K562 (cell line): ENCODE measurements around the gene H3-3A. TPM values are rescaled to one million over a fixed set of nuclear protein-coding genes. Genes with fewer than 3 reads are reported as not detected.

ENCODE experiments used
- CBX3 ChIP-seq, 2 experiments: IDR thresholded peaks; 1 replicate in 1 of 2; 2 replicates in 1 of 2; pipeline ENCODE4 v1.6.1; 2012; ENCODE audit warnings: inconsistent platforms in 2 of 2, low read length in 2 of 2, borderline replicate concordance in 1 of 2, control low read depth in 1 of 2
- ERF ChIP-seq: fragments of 450-650 bp; formaldehyde crosslinking; IDR thresholded peaks from 2 replicates; pipeline ENCODE4 v1.4.0; 2020; ENCODE audit warnings: mild to moderate bottlenecking, mixed read lengths
- NEUROD1 ChIP-seq: fragments of 150-350 bp; IDR thresholded peaks from 2 replicates; pipeline ENCODE4 v1.6.1; 2014; ENCODE audit warnings: borderline replicate concordance, low read length, low read depth; ENCODE audit not compliant: partially characterized antibody
- RAD21 ChIP-seq, 2 experiments: fragments of 250-450 bp in 1 of 2; fragments of 450-650 bp in 1 of 2; sonication (Bioruptor Pico) in 1 of 2; formaldehyde crosslinking in 1 of 2; IDR thresholded peaks in 1 of 2; conservative IDR thresholded peaks in 1 of 2; 2 replicates each; pipeline versions ENCODE4 v1.4.0 to v1.8.0; 2020 to 2022; ENCODE audit warnings: mild to moderate bottlenecking in 2 of 2, moderate library complexity in 1 of 2
- RBBP5 ChIP-seq: fragments of 200-600 bp; sonication (generic); IDR thresholded peaks from 2 replicates; pipeline ENCODE4 v1.6.1; 2012; ENCODE audit warnings: borderline replicate concordance, mild to moderate bottlenecking, low read length, control low read depth, inconsistent platforms; ENCODE audit not compliant: insufficient read depth, poor library complexity, severe bottlenecking
- SIRT6 ChIP-seq: IDR thresholded peaks from one replicate; pipeline ENCODE4 v1.6.1; 2012; ENCODE audit warnings: low read depth, mild to moderate bottlenecking, control low read depth, inconsistent platforms, low read length, moderate library complexity
- STAT5B ChIP-seq: fragments of 250-450 bp; sonication (Bioruptor Pico); IDR thresholded peaks from 2 replicates; pipeline ENCODE4 v1.8.0; 2021; ENCODE audit warnings: mild to moderate bottlenecking, inconsistent platforms
- TAF15 ChIP-seq: fragments of 200-400 bp; formaldehyde crosslinking; IDR thresholded peaks from 2 replicates; pipeline ENCODE4 v1.6.1; 2017; ENCODE audit warnings: mild to moderate bottlenecking, low read depth, low read length, moderate library complexity
- U2AF1 ChIP-seq: fragments of 200-400 bp; formaldehyde crosslinking; optimal IDR thresholded peaks from 2 replicates; pipeline ENCODE3; 2017; ENCODE audit warnings: mild to moderate bottlenecking, low read depth, low read length, moderate library complexity
- ZBED1 ChIP-seq: IDR thresholded peaks from 2 replicates; pipeline ENCODE4 v1.6.1; 2014
- ZEB2 ChIP-seq: fragments of 450-650 bp; IDR thresholded peaks from 2 replicates; pipeline ENCODE4 v1.6.1; 2016
- ZNF165 ChIP-seq: fragments of 250-450 bp; sonication (Bioruptor Pico); IDR thresholded peaks from 2 replicates; pipeline ENCODE4 v1.4.0; 2020; ENCODE audit warnings: borderline replicate concordance
- ZNF239 ChIP-seq: fragments of 250-450 bp; sonication (Bioruptor Pico); IDR thresholded peaks from 2 replicates; pipeline ENCODE4 v1.4.0; 2020; ENCODE audit warnings: mild to moderate bottlenecking
- polyA plus RNA-seq, 8 experiments: library from polyadenylated mRNA; depleted of rRNA in 4 of 8; stranded (reverse) in 5 of 8; unstranded in 3 of 8; fragments of >200 nt; fragmentation: Nextera tagmentation in 2 of 8; fragmentation: Illumina TruSeq in 1 of 8; extraction: Ambion mirVana in 2 of 8; extraction: Trizol in 1 of 8; gene quantifications; 2 replicates each; pipeline versions ENCODE4 v1.2.1 to v1.2.3, GENCODE V29; 2011 to 2014; ENCODE audit warnings: inconsistent platforms in 1 of 8, missing spikeins in 1 of 8
- total RNA-seq, 7 experiments: library from RNA; depleted of rRNA in 6 of 7; stranded (reverse); fragments of >200 nt in 6 of 7; fragmentation: Illumina TruSeq in 2 of 7; extraction: Trizol in 2 of 7; gene quantifications; 2 replicates each; pipeline versions ENCODE4 v1.2.1 to v1.2.3, GENCODE V29; 2011 to 2021; ENCODE audit warnings: low replicate concordance in 1 of 7
- TF ChIP-seq, protein P1 (sequence below): fragments of 450-650 bp; IDR thresholded peaks from 2 replicates; pipeline ENCODE4 v1.6.1; 2016; ENCODE audit warnings: borderline replicate concordance
- TF ChIP-seq, protein P2 (sequence below): fragments of 250-450 bp; sonication (Bioruptor Pico); IDR thresholded peaks from 2 replicates; pipeline ENCODE4 v1.4.0; 2020; ENCODE audit warnings: borderline replicate concordance
- TF ChIP-seq, protein P3 (sequence below): fragments of 250-450 bp; sonication (Bioruptor Pico); IDR thresholded peaks from 2 replicates; pipeline ENCODE4 v1.9.0; 2021; ENCODE audit warnings: mild to moderate bottlenecking
- TF ChIP-seq, protein P4 (sequence below): IDR thresholded peaks from 2 replicates; pipeline ENCODE4 v1.6.1; 2011; ENCODE audit warnings: borderline replicate concordance, low read depth, mild to moderate bottlenecking, moderate library complexity, low read length; ENCODE audit not compliant: insufficient read depth, poor library complexity, severe bottlenecking
- TF ChIP-seq, protein P5 (sequence below): fragments of 450-650 bp; formaldehyde crosslinking; IDR thresholded peaks from 2 replicates; pipeline ENCODE4 v1.4.0; 2022; ENCODE audit warnings: mild to moderate bottlenecking, moderate library complexity

Gene H3-3A
- total and polyA plus RNA-seq, 9 of the 15 experiments (the other 6 are each of a cell fraction or from before 2014, with no cell fraction given): 426 to 1,083 (median 591) TPM

DNA sequence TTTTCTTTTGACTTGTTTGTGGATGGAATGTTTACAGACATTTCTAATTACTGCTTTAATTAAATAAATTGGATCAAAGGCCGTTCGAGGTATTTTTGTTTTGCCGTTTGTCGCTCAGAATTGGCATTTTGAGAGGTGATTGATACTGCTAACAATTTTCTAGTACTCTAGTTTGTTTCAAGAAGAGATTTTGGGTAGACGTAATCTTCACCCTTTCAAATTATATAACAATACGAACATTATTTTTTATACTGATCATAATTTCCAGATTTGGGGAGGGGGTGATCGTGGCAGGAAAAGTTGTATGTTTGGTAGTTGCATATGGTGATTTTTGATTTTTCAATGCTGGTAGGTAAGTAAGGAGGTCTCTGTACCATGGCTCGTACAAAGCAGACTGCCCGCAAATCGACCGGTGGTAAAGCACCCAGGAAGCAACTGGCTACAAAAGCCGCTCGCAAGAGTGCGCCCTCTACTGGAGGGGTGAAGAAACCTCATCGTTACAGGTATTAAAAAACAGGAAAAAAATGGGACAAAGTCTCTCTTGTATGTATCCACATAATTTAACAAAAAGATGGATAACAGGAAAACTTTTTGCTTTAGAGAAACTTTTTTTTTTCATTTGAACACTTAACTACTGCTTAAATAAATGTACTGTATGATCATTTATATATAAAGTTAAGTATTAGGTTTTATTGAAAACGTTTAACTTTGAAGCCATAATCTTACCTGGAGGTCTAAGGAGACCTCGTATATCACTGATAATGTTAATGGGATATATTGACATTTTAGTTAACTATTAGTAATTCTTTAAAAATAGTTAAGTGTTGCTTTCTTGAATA lies 1.7 kb downstream of the H3-3A start (continued):
- TF ChIP-seq ZEB2: 0 out of 2 replicates have a peak, but pooled peaks have one; percentile 6
- TF ChIP-seq SIRT6: no peak
- no peak for TF ChIP-seq ZNF239 (CRISPR knock-in tag)
- TF ChIP-seq ZNF165 (CRISPR knock-in tag): no peak
- TF ChIP-seq, protein P1, sequence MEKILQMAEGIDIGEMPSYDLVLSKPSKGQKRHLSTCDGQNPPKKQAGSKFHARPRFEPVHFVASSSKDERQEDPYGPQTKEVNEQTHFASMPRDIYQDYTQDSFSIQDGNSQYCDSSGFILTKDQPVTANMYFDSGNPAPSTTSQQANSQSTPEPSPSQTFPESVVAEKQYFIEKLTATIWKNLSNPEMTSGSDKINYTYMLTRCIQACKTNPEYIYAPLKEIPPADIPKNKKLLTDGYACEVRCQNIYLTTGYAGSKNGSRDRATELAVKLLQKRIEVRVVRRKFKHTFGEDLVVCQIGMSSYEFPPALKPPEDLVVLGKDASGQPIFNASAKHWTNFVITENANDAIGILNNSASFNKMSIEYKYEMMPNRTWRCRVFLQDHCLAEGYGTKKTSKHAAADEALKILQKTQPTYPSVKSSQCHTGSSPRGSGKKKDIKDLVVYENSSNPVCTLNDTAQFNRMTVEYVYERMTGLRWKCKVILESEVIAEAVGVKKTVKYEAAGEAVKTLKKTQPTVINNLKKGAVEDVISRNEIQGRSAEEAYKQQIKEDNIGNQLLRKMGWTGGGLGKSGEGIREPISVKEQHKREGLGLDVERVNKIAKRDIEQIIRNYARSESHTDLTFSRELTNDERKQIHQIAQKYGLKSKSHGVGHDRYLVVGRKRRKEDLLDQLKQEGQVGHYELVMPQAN: no peak; the same call in 1 of the 2 replicates
- peak; percentile 41 to 53; a peak in 3 of 4 replicates for TF ChIP-seq RAD21 (CRISPR knock-in tag; conservative IDR thresholded peaks at IDR 0.05 in 1 of 2, IDR thresholded peaks at IDR 0.05 in 1 of 2)
- TF ChIP-seq, protein P2, sequence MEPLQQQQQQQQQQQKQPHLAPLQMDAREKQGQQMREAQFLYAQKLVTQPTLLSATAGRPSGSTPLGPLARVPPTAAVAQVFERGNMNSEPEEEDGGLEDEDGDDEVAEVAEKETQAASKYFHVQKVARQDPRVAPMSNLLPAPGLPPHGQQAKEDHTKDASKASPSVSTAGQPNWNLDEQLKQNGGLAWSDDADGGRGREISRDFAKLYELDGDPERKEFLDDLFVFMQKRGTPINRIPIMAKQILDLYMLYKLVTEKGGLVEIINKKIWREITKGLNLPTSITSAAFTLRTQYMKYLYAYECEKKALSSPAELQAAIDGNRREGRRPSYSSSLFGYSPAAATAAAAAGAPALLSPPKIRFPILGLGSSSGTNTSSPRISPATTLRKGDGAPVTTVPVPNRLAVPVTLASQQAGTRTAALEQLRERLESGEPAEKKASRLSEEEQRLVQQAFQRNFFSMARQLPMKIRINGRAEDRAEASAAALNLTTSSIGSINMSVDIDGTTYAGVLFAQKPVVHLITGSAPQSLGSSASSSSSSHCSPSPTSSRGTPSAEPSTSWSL (CRISPR knock-in tag): no peak
- TF ChIP-seq, protein P3, sequence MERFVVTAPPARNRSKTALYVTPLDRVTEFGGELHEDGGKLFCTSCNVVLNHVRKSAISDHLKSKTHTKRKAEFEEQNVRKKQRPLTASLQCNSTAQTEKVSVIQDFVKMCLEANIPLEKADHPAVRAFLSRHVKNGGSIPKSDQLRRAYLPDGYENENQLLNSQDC: peak; percentile 49; the same call in 1 of the 2 replicates
- no peak for TF ChIP-seq STAT5B (CRISPR knock-in tag)
- TF ChIP-seq, protein P4, sequence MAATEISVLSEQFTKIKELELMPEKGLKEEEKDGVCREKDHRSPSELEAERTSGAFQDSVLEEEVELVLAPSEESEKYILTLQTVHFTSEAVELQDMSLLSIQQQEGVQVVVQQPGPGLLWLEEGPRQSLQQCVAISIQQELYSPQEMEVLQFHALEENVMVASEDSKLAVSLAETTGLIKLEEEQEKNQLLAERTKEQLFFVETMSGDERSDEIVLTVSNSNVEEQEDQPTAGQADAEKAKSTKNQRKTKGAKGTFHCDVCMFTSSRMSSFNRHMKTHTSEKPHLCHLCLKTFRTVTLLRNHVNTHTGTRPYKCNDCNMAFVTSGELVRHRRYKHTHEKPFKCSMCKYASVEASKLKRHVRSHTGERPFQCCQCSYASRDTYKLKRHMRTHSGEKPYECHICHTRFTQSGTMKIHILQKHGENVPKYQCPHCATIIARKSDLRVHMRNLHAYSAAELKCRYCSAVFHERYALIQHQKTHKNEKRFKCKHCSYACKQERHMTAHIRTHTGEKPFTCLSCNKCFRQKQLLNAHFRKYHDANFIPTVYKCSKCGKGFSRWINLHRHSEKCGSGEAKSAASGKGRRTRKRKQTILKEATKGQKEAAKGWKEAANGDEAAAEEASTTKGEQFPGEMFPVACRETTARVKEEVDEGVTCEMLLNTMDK: peak; percentile 55
- no peak for TF ChIP-seq RBBP5
- TF ChIP-seq ERF (CRISPR knock-in tag): no peak
- TF ChIP-seq CBX3 (IDR thresholded peaks at IDR 0.05; ENCODE audit: borderline replicate concordance in 1 of 2, low read length in 2 of 2): no peak
- no peak for TF ChIP-seq ZBED1
- no peak for TF ChIP-seq NEUROD1
- TF ChIP-seq U2AF1: peak; percentile 31
- TF ChIP-seq TAF15: no peak
- TF ChIP-seq, protein P5, sequence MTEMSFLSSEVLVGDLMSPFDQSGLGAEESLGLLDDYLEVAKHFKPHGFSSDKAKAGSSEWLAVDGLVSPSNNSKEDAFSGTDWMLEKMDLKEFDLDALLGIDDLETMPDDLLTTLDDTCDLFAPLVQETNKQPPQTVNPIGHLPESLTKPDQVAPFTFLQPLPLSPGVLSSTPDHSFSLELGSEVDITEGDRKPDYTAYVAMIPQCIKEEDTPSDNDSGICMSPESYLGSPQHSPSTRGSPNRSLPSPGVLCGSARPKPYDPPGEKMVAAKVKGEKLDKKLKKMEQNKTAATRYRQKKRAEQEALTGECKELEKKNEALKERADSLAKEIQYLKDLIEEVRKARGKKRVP (CRISPR knock-in tag): 0 out of 2 replicates have a peak, but pooled peaks have one; percentile 11
